DND-41 (cell line): Measurements from ENCODE around the gene SPNS1.

Experiments used
- ATAC-seq: fragments of 200-7000 bp; cut with Tn5 transposase; 3 replicates; pipeline ENCODE4 v1.9.1; 2021; ENCODE audit warnings: low read depth; ENCODE audit not compliant: insufficient read depth
- DNase-seq: peaks from one replicate; pipeline ENCODE4 v3.0.0-alpha.2; 2020
- H2AFZ ChIP-seq: 2 replicates; pipeline ENCODE4 v1.6.0; 2012; ENCODE audit warnings: low read depth, low read length
- H3K27ac ChIP-seq: 2 replicates; pipeline ENCODE4 v1.5.1; 2012; ENCODE audit warnings: low read length, inconsistent platforms
- H3K27me3 ChIP-seq: fragments of 200-600 bp; sonication (generic); 2 replicates; pipeline ENCODE4 v1.6.0; 2012; ENCODE audit warnings: low read length, mild to moderate bottlenecking, inconsistent platforms; ENCODE audit not compliant: insufficient read depth, poor library complexity
- H3K36me3 ChIP-seq: 2 replicates; pipeline ENCODE4 v1.5.1; 2012; ENCODE audit warnings: low read length, inconsistent platforms; ENCODE audit not compliant: insufficient read depth
- H3K4me1 ChIP-seq: 2 replicates; pipeline ENCODE4 v1.5.1; 2012; ENCODE audit warnings: mild to moderate bottlenecking, low read length; ENCODE audit not compliant: insufficient read depth
- H3K4me2 ChIP-seq: 2 replicates; pipeline ENCODE4 v1.6.0; 2012; ENCODE audit warnings: mild to moderate bottlenecking, moderate library complexity, low read length, inconsistent platforms; ENCODE audit not compliant: insufficient read depth
- H3K4me3 ChIP-seq, 2 experiments: fragments of 200-600 bp in 1 of 2; shearing (Covaris generic) in 1 of 2; 2 replicates each; pipeline ENCODE4 v1.5.1; 2012 to 2016; ENCODE audit warnings: inconsistent platforms in 2 of 2, low read length in 2 of 2, mild to moderate bottlenecking in 2 of 2, low read depth in 1 of 2, moderate library complexity in 1 of 2
- H3K79me2 ChIP-seq: 2 replicates; pipeline ENCODE4 v1.6.0; 2012; ENCODE audit warnings: low read length, inconsistent platforms; ENCODE audit not compliant: insufficient read depth
- H3K9ac ChIP-seq: 2 replicates; pipeline ENCODE4 v1.6.0; 2012; ENCODE audit warnings: low read depth, mild to moderate bottlenecking, inconsistent platforms, low read length, moderate library complexity
- H3K9me3 ChIP-seq: 2 replicates; pipeline ENCODE4 v1.5.1; 2012; ENCODE audit warnings: low read length, moderate library complexity, mild to moderate bottlenecking, inconsistent platforms; ENCODE audit not compliant: insufficient read depth, severe bottlenecking
- H4K20me1 ChIP-seq: 2 replicates; pipeline ENCODE4 v1.6.0; 2012; ENCODE audit warnings: low read length; ENCODE audit not compliant: insufficient read depth
- EZH2 ChIP-seq: IDR thresholded peaks from 3 replicates; pipeline ENCODE4 v1.6.1; 2012; ENCODE audit warnings: borderline replicate concordance, low read depth, mild to moderate bottlenecking, moderate library complexity, low read length, inconsistent platforms; ENCODE audit not compliant: severe bottlenecking
- TF ChIP-seq, protein P1 (sequence below): IDR thresholded peaks from 2 replicates; pipeline ENCODE4 v1.5.1; 2012; ENCODE audit warnings: borderline replicate concordance, low read length, moderate library complexity, mild to moderate bottlenecking; ENCODE audit not compliant: poor library complexity, severe bottlenecking; ENCODE audit errors: extremely low read depth

The SPNS1 gene

DNA sequence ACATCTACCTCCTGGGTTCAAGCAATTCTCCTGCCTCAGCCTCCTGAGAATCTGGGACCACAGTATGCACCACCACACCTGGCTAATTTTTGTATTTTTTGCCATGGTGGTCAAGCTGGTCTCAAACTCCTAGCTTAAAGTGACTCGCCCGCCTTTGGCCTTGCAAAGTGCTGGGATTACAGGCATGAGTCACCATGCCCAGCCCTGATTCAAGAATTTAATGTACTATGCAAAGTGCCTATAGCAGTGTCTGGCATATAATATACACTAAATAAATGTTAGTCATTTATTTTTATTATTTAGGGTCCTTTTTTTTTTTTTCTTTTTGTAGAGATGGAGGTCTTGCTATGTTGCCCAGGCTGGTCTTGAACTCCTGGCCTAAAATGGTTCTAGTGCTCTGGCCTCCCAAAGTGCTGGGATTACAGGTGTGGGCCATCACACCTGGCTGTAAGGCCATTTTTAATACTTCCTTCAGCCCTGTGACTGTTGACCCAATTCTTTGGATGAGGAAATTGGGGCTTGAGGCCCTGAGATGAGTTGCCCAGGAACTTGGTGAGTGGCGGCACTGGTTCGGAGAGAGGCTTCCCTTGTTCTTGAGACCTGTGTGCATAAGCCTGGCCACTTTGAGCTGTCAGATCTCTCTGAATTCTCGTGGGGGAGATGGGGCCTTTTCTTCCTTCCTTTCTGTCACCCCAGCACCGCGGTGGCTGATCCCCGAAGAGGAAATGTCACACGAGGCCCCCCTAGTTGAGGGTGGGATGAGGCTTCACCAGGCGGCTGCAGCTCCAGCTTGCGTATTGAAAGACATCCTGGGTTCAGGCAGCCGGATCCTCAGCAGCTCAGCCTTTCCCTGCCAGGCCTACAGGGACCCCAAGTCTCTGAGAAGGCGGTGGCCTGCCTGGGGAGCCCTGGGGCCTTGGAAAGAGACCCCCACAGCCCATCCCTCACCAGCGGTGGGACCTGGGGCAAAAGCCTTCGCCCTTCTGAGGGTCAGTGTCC, 49.0 kb downstream of the SPNS1 start:
- Histone ChIP-seq H3K79me2 (no peaks in the 10 kb centered on the region), H3K9me3 (no peaks in the 10 kb centered on the region), H4K20me1 (no peaks in the 10 kb centered on the region), H3K4me1 (peaks cover 34% of the 10 kb centered on the region), H3K27me3 (no peaks in the 10 kb centered on the region), H3K36me3 (no peaks in the 10 kb centered on the region), H3K4me3 (no peak overlapping the region), H3K4me2 (no peak overlapping the region), H3K9ac (peak overlapping the region; percentile 38), H2AFZ (0 out of 2 replicates have a peak overlapping the region, but pooled peaks have one; percentile 48), H3K27ac (peak overlapping the region; percentile 76)
- ATAC-seq (peak; percentile 29), DNase-seq (peak; percentile 55)
- no peak for TF ChIP-seq EZH2
- TF ChIP-seq, protein P1, sequence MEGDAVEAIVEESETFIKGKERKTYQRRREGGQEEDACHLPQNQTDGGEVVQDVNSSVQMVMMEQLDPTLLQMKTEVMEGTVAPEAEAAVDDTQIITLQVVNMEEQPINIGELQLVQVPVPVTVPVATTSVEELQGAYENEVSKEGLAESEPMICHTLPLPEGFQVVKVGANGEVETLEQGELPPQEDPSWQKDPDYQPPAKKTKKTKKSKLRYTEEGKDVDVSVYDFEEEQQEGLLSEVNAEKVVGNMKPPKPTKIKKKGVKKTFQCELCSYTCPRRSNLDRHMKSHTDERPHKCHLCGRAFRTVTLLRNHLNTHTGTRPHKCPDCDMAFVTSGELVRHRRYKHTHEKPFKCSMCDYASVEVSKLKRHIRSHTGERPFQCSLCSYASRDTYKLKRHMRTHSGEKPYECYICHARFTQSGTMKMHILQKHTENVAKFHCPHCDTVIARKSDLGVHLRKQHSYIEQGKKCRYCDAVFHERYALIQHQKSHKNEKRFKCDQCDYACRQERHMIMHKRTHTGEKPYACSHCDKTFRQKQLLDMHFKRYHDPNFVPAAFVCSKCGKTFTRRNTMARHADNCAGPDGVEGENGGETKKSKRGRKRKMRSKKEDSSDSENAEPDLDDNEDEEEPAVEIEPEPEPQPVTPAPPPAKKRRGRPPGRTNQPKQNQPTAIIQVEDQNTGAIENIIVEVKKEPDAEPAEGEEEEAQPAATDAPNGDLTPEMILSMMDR: no peak

DNA sequence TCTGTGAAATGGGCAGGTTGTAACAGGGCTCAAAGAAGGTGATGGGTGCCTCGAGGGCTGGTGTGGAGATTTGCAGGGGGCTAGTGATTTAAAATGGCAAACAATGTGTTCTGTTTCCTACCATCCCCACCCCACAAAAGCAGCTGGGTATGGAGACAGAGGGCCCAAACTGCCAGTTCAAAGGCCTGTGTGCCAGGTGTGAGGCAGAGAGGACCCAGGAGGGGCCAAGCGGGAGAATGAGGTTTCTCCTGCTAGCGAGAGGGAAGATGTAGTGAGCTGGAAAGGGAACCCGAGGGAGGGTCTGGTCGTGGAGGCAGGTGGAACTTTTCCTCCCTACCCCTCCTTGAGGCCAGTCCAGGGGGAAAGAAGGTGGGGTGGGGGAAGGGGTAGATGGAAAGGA, 49.7 kb downstream of the SPNS1 start:
- H3K79me2 ChIP-seq: no peaks in the 10 kb centered on the region
- no peak overlapping the region for H3K4me2 ChIP-seq
- peak overlapping the region; percentile 38 for H3K9ac ChIP-seq

GRCh38 chr16:29025218-29025617, 50.6 kb downstream of the SPNS1 start:
- Histone ChIP-seq H3K4me3 (no peak overlapping the region), H3K9ac (no peak overlapping the region), H3K79me2 (no peaks in the 10 kb centered on the region), H3K36me3 (no peaks in the 10 kb centered on the region), H3K9me3 (no peaks in the 10 kb centered on the region), H3K4me1 (peaks cover 45% of the 10 kb centered on the region), H4K20me1 (no peaks in the 10 kb centered on the region), H3K27me3 (no peaks in the 10 kb centered on the region), H2AFZ (no peak overlapping the region; the same call in 1 of the 2 replicates), H3K4me2 (peak overlapping the region; percentile 3; the same call in 1 of the 2 replicates), H3K27ac (peak overlapping the region; percentile 64)
- peak; percentile 71 for ATAC-seq
- TF ChIP-seq, protein P1: no peak
- no peak for TF ChIP-seq EZH2
- DNase-seq: peak; percentile 87

More for the DNA sequence above, 49.7 kb downstream of the SPNS1 start:
- ATAC-seq (peak; percentile 67), DNase-seq (peak; percentile 80)
- Histone ChIP-seq H3K4me3 (no peak overlapping the region), H4K20me1 (no peaks in the 10 kb centered on the region), H2AFZ (0 out of 2 replicates have a peak overlapping the region, but pooled peaks have one; percentile 48), H3K9me3 (no peaks in the 10 kb centered on the region), H3K27ac (peak overlapping the region; percentile 76), H3K36me3 (no peaks in the 10 kb centered on the region), H3K4me1 (peaks cover 41% of the 10 kb centered on the region), H3K27me3 (no peaks in the 10 kb centered on the region)
- TF ChIP-seq EZH2: no peak
- TF ChIP-seq, protein P1: no peak
